Activated CD8-positive, alpha-beta memory T cell treated with anti-CD3 and anti-CD28 coated beads, Interleukin-2, amount 50 U/mL, for 1 hour (primary cell): Measurements from ENCODE around the gene DUSP14.

Experiments used
- DNase-seq: peaks from one replicate; pipeline ENCODE4 v3.0.0-alpha.2; 2020; ENCODE audit errors: extremely low read depth

The DUSP14 gene

GRCh38 chr17:37558299-37558698 is 68.6 kb downstream of the DUSP14 start:
- no peak for DNase-seq

DNA sequence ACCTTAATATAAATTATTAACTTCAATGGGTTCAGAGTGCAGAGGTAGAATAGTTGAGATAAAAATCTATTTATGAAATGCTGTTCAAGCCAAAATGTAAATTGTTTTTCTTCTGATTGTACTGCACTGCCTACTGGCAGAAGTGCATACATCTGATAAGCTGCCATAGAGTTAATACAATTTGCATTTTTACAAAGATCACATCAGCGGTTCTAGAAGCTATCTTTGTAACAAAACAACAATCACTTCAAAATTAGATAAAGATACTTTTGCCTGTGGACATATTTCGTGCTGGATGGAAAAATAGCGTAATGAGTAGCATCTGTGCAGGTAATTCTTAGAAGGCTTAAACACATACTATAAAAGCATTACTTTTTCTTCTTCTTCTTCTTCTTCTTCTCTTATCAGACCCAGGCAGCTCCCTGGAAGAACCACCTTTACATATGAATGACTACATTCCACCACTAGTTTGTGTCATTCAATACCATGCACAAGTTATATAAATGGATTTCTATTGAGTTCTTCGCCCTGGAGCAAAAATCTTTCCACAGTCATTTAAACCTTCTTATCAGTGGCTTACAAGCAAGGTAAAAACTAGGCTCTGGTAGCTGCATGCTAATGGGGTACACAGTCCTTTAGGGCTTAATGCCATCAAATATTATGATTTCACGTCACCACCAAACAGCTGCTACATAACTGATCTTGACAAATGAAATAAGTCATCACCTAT is 72.5 kb downstream of the DUSP14 start:
- no peak for DNase-seq
